Spleen (tissue), 11 donors: ENCODE measurements around the gene DYNC2LI1. TPM values are rescaled to one million over a fixed set of nuclear protein-coding genes. Genes with fewer than 3 reads are reported as not detected.

Source experiments
- DNase-seq: peaks from one replicate; pipeline ENCODE4 v3.0.0-alpha.2; 2020
- H3K27ac ChIP-seq, 8 donors: fragments of 200-600 bp; sonication (generic) in 7 of 8; 1 replicate in 4 of 8; 2 replicates in 4 of 8; pipeline versions ENCODE4 v1.5.0 to v1.8.0; 2016 to 2021; ENCODE audit warnings: inconsistent platforms in 4 of 8, mild to moderate bottlenecking in 4 of 8, moderate library complexity in 1 of 8
- H3K27me3 ChIP-seq, 7 donors: fragments of 200-600 bp; sonication (generic) in 6 of 7; replicated peaks in 1 of 7; 1 replicate in 4 of 7; 2 replicates in 3 of 7; pipeline versions ENCODE4 v1.5.0 to v1.8.0; 2016 to 2021; ENCODE audit warnings: inconsistent platforms in 3 of 7, mild to moderate bottlenecking in 1 of 7
- H3K36me3 ChIP-seq, 6 donors: fragments of 200-600 bp; sonication (generic) in 5 of 6; 1 replicate in 4 of 6; 2 replicates in 2 of 6; pipeline versions ENCODE4 v1.5.0 to v1.8.0; 2016 to 2021; ENCODE audit warnings: inconsistent platforms in 2 of 6
- H3K4me1 ChIP-seq, 6 donors: fragments of 200-600 bp; sonication (generic) in 5 of 6; 1 replicate in 3 of 6; 2 replicates in 3 of 6; pipeline versions ENCODE4 v1.5.0 to v1.8.0; 2016 to 2021; ENCODE audit warnings: inconsistent platforms in 3 of 6
- H3K4me3 ChIP-seq, 8 donors: fragments of 200-600 bp; sonication (generic) in 7 of 8; 1 replicate in 4 of 8; 2 replicates in 4 of 8; pipeline versions ENCODE4 v1.5.0 to v1.8.0; 2016 to 2021; ENCODE audit warnings: inconsistent platforms in 4 of 8, mild to moderate bottlenecking in 4 of 8, moderate library complexity in 2 of 8
- H3K9me3 ChIP-seq, 8 donors: fragments of 200-600 bp; sonication (generic) in 7 of 8; 1 replicate in 4 of 8; 2 replicates in 4 of 8; pipeline versions ENCODE4 v1.5.0 to v1.8.0; 2016 to 2021; ENCODE audit warnings: inconsistent platforms in 4 of 8
- POLR2A ChIP-seq, 3 donors: fragments of 450-650 bp; IDR thresholded peaks; one replicate each; pipeline ENCODE4 v1.5.1; 2017; ENCODE audit warnings: antibody characterized with exemption in 3 of 3, mild to moderate bottlenecking in 1 of 3
- POLR2AphosphoS5 ChIP-seq, 3 donors: sonication (generic); formaldehyde crosslinking; IDR thresholded peaks; one replicate each; pipeline ENCODE4 v1.5.1; 2017; ENCODE audit warnings: antibody characterized with exemption in 3 of 3
- WGBS, 5 donors: extraction: QIAGEN DNeasy Blood & Tissue Kit in 3 of 5; methylation state at CpG; one replicate each; pipeline versions ENCODE4 v1.1.5 to v1.1.7; 2013 to 2018; 5-methylcytosine and 5-hydroxymethylcytosine counted together
- intact Hi-C: fragments of 100-400 bp; cut with DNase I; formaldehyde crosslinking; loops from one replicate; pipeline ENCODE4 v1.15.0; 2023; ENCODE audit warnings: low total_unique reads
- polyA plus RNA-seq, 3 donors: library from polyadenylated mRNA; stranded (reverse); fragments of 200-250 nt; gene quantifications; one replicate each; pipeline ENCODE4 v1.2.1, GENCODE V29; 2013
- total RNA-seq, 7 donors: library from RNA; depleted of rRNA in 3 of 7; stranded (reverse); fragments of >200 nt in 3 of 7; fragmentation: NEBNext Ultra II Directional in 4 of 7; extraction: Animal tissue kit (Norgen Biotek cat#: 25700) in 4 of 7; gene quantifications; one replicate each; pipeline versions ENCODE4 v1.1.0 to v1.2.1, GENCODE V29; 2016 to 2021
- TF ChIP-seq, protein P1 (sequence below), 11 experiments: fragments of 200-600 bp in 7 of 11; fragments of 450-650 bp in 4 of 11; sonication (generic) in 4 of 11; IDR thresholded peaks in 8 of 11; conservative IDR thresholded peaks in 3 of 11; 1 replicate in 7 of 11; 2 replicates in 4 of 11; pipeline versions ENCODE4 v1.4.0 to v1.8.0; 2016 to 2021; ENCODE audit warnings: antibody characterized with exemption in 11 of 11, inconsistent platforms in 4 of 11, mild to moderate bottlenecking in 1 of 11
- donor health status: healthy with polysubstance abuse.
- donor health status: DM: no; HTN: no; CAD: no; lungs with moderate emphysema.
- donor health status: DM: no; HTN: no; CAD: no.
- donor health status: Bipolar disorder and iron deficiency.
- donor health status: healthy.
- donor health status: DM: no; HTN: no; CAD: no.
- donor health status: DM: yes; HTN: yes; CAD: no.

Gene DYNC2LI1
- total and polyA plus RNA-seq, 10 donors: 8.5 to 32.4 (median 12.6) TPM

DNA sequence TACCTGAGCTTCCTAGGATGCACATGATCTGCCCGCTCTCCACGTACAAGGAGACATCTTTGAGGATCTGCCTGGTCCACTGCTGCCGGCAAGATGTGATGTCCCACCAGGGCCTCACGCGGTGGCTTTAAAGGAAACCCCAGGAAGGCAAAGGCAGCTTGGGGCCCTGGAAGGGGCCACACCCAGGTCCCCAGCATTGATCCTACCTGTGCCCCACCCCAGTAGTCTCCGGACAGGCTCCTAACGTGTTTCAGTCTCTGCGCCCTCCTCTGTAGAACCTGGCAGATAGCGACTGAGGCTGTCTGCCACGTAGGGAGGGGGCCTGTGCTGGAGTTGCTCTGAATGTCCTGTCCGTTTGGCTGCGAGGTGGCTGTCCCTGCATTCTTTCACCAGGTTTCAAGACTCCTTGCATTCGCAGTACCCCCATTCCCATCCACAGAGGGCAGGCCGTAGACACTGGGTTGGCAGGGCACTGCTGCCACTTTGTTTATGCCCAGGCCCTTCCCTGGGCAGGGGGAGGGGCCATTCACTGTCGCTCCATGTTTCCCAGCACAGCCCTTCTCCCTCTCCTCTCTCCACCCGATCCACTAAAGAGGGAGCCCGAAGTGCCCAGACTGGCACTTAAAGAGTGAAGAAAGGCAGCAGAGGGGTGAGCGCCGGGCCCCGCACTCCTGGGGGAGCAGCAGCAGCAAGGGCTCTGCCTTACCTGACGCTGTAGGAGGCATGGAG, 64.2 kb downstream of the DYNC2LI1 start:
- no peaks in the 10 kb centered on the region for H3K9me3 ChIP-seq
- H3K4me1 ChIP-seq: no peaks in the 10 kb centered on the region
- H3K36me3 ChIP-seq: no peaks in the 10 kb centered on the region
- intact Hi-C loops: no loop called here
- H3K4me3 ChIP-seq: no peak overlapping the region
- no peak overlapping the region for H3K27ac ChIP-seq
- 87 to 98% (median 93%) methylated on average over 18 to 21 of the region's 21 CpGs for WGBS, 5 donors
- no peak for TF ChIP-seq POLR2A (IDR thresholded peaks at IDR 0.05)
- TF ChIP-seq, protein P1, sequence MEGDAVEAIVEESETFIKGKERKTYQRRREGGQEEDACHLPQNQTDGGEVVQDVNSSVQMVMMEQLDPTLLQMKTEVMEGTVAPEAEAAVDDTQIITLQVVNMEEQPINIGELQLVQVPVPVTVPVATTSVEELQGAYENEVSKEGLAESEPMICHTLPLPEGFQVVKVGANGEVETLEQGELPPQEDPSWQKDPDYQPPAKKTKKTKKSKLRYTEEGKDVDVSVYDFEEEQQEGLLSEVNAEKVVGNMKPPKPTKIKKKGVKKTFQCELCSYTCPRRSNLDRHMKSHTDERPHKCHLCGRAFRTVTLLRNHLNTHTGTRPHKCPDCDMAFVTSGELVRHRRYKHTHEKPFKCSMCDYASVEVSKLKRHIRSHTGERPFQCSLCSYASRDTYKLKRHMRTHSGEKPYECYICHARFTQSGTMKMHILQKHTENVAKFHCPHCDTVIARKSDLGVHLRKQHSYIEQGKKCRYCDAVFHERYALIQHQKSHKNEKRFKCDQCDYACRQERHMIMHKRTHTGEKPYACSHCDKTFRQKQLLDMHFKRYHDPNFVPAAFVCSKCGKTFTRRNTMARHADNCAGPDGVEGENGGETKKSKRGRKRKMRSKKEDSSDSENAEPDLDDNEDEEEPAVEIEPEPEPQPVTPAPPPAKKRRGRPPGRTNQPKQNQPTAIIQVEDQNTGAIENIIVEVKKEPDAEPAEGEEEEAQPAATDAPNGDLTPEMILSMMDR (IDR thresholded peaks at IDR 0.05 in 8 of 11, conservative IDR thresholded peaks at IDR 0.05 in 3 of 11): no peak
- no peak for TF ChIP-seq POLR2AphosphoS5 (IDR thresholded peaks at IDR 0.05)
- no peak for DNase-seq
- peaks cover 0 to 14% (median 0%) of the 10 kb centered on the region in 7 donors for H3K27me3 ChIP-seq

DNA sequence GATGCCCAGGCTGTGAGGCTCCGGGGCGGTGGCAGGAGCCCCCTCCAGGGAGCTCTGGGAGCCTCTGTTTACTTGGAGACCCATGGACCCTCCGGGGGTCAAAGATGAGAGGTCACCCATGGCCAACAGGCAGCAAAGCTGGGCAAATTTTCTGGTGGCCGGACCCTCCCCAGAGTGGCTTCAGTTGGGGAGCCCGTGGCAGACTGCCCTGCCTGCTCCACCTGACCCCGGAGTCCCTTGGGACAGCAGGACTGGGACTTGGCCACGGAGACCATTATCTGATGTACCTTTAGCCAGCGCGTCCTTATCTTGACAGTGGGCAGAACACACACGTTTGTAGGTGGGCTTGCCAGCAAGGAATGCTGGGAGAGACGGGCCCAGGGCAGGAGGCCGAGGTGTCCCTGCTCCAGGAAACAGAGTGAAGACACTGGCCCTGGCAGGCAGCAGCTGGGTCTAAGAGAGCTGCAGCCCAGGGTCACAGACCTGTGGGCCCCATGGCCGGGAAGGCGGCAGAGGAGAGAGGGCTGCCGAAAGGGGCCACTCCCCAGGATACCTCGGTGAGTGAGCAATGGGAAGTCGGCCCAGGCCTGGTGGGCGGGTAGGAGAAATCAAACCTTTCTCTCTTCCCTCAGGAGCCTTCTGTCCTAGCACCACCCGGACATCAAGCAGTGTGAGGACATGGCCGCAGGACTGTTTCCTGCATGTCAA, 64.9 kb downstream of the DYNC2LI1 start, which contains the start of the genes ABCG5 and ABCG8:
Gene ABCG5 (minus strand): TSS at position 280 of the 708 bp plus-strand sequence. CDS start 160 bp downstream, at position 120.
Gene ABCG8 (plus strand): TSS at position 412 of the 708 bp plus-strand sequence. CDS start 83 bp downstream, at position 495.
- Histone ChIP-seq H3K9me3 (no peaks in the 10 kb centered on the region), H3K36me3 (no peaks in the 10 kb centered on the region), H3K27ac (no peak within 1 kb of the TSS), H3K27me3 (peaks cover 0 to 12% (median 0%) of the 10 kb centered on the region in 7 donors), H3K4me1 (no peaks in the 10 kb centered on the region), H3K4me3 (no peak within 1 kb of the TSS)
- intact Hi-C loops: no loop called here
- TF ChIP-seq POLR2AphosphoS5 (IDR thresholded peaks at IDR 0.05): no peak
- TF ChIP-seq POLR2A (IDR thresholded peaks at IDR 0.05): no peak
- TF ChIP-seq, protein P1 (IDR thresholded peaks at IDR 0.05 in 8 of 11, conservative IDR thresholded peaks at IDR 0.05 in 3 of 11): no peak
- no peak for DNase-seq
- WGBS, 5 donors: 82 to 91% (median 88%) methylated on average over 13 to 20 of the region's 20 CpGs

DNA sequence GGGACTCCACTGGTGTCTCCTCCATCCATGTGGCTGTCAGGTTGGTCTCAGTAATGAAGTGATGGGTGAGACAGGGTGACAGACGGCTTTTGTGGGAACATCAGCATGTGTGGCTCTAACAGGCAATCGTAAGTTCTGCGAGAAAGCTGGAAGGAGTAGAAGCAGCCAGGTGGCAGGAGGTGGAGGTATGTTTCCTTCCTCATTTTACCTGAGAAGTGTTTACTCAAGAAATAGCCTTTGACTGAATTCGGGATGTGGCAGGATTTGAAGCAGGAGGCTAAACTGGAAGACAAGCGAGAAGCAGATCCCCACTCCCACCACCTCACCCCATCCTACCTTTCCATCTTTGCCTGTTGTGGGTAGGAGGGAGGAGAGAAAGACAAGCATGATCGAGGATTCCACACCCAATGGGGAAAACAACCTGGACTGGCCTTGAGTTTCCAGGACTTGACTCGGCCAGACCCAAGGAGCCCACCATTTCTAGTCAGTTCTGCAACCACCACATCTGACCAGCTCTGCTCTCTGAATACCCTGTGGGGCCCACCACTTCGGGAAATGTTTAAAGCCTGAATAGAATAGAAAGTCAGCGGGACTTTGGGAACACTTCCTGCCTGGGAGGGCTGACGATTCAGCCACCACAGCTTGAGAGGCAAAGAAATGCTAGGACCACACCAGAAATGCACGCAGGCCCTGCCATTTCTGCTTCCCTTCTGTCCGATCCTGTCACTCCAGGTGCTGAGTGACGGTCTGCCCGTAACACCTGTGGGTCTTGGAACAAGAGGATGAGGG, 66.1 kb downstream of the DYNC2LI1 start:
- intact Hi-C loops: no loop called here
- 75 to 88% (median 83%) methylated on average over 14 of the region's 14 CpGs for WGBS, 5 donors
- H3K9me3 ChIP-seq: no peaks in the 10 kb centered on the region

More for the DNA sequence above, 66.1 kb downstream of the DYNC2LI1 start:
- Histone ChIP-seq H3K4me1 (no peaks in the 10 kb centered on the region), H3K4me3 (no peak overlapping the region), H3K27ac (no peak overlapping the region), H3K27me3 (peaks cover 0 to 12% (median 0%) of the 10 kb centered on the region in 7 donors), H3K36me3 (no peaks in the 10 kb centered on the region)
- DNase-seq: no peak
- TF ChIP-seq, protein P1 (IDR thresholded peaks at IDR 0.05 in 8 of 11, conservative IDR thresholded peaks at IDR 0.05 in 3 of 11): no peak
- TF ChIP-seq POLR2AphosphoS5 (IDR thresholded peaks at IDR 0.05): no peak
- no peak for TF ChIP-seq POLR2A (IDR thresholded peaks at IDR 0.05)
